Heart left ventricle (tissue), 16 donors: ENCODE measurements around the gene POU6F2. TPM values are rescaled to one million over a fixed set of nuclear protein-coding genes. Genes with fewer than 3 reads are reported as not detected.
"Not testable (repeated sequence)": the region's sequence is repeated elsewhere in the genome, so short reads cannot be mapped to it uniquely, and the experiment has no call there.

Experiments
- ATAC-seq, 4 donors: fragments of 200-7000 bp; cut with Tn5 transposase; one replicate each; pipeline ENCODE4 v1.9.1; 2020 to 2022; ENCODE audit warnings: moderate library complexity in 4 of 4, mild to moderate bottlenecking in 3 of 4, moderate number of reproducible peaks in 1 of 4
- DNase-seq, 5 donors: peaks; one replicate each; pipeline ENCODE4 v3.0.0-alpha.2; 2020
- H3K27ac ChIP-seq, 12 donors: fragments of 200-600 bp; sonication (generic) in 4 of 12; one replicate each; pipeline versions ENCODE4 v1.5.0 to v1.8.0; 2016 to 2022; ENCODE audit warnings: mild to moderate bottlenecking in 2 of 12
- H3K27me3 ChIP-seq, 9 donors: fragments of 200-600 bp; sonication (generic) in 2 of 9; one replicate each; pipeline versions ENCODE4 v1.5.1 to v1.8.0; 2016 to 2022; ENCODE audit warnings: mild to moderate bottlenecking in 3 of 9
- H3K36me3 ChIP-seq, 9 donors: fragments of 200-600 bp; sonication (generic) in 2 of 9; one replicate each; pipeline versions ENCODE4 v1.5.0 to v1.8.0; 2018 to 2022; ENCODE audit warnings: mild to moderate bottlenecking in 2 of 9
- H3K4me1 ChIP-seq, 12 donors: fragments of 200-600 bp; sonication (generic) in 4 of 12; one replicate each; pipeline versions ENCODE4 v1.5.0 to v1.8.0; 2016 to 2022; ENCODE audit warnings: mild to moderate bottlenecking in 3 of 12
- H3K4me3 ChIP-seq, 12 donors: fragments of 200-600 bp; sonication (generic) in 4 of 12; one replicate each; pipeline versions ENCODE4 v1.5.0 to v1.8.0; 2017 to 2022; ENCODE audit warnings: mild to moderate bottlenecking in 9 of 12, moderate library complexity in 4 of 12
- H3K9me3 ChIP-seq, 12 donors: fragments of 200-600 bp; sonication (generic) in 4 of 12; one replicate each; pipeline versions ENCODE4 v1.5.0 to v1.8.0; 2016 to 2022; ENCODE audit warnings: mild to moderate bottlenecking in 1 of 12
- POLR2A ChIP-seq, 2 donors: fragments of 450-650 bp; IDR thresholded peaks; one replicate each; pipeline ENCODE4 v1.6.1; 2017; ENCODE audit warnings: antibody characterized with exemption in 2 of 2, mild to moderate bottlenecking in 2 of 2, moderate library complexity in 2 of 2
- WGBS, 4 donors: extraction: QIAGEN DNeasy Blood & Tissue Kit in 2 of 4; methylation state at CpG; one replicate each; pipeline versions ENCODE4 v1.1.5 to v1.1.7; 2013 to 2018; 5-methylcytosine and 5-hydroxymethylcytosine counted together
- intact Hi-C, 10 donors: fragments of 100-400 bp; cut with DNase I; formaldehyde crosslinking; loops; one replicate each; pipeline versions ENCODE4 v1.11.1 to v1.14.2; 2022
- polyA plus RNA-seq, 2 donors: library from polyadenylated mRNA; stranded (reverse); fragments of 200-250 nt; gene quantifications; one replicate each; pipeline ENCODE4 v1.2.3, GENCODE V29; 2013
- total RNA-seq, 9 donors: library from RNA; depleted of rRNA in 2 of 9; stranded (reverse); fragments of >200 nt in 2 of 9; fragmentation: NEBNext Ultra II Directional in 3 of 9; extraction: Animal tissue kit (Norgen Biotek cat#: 25700) in 3 of 9; gene quantifications; one replicate each; pipeline versions ENCODE4 v1.1.0 to v1.2.4, GENCODE V29; 2016 to 2023
- TF ChIP-seq, protein P1 (sequence below), 12 donors: fragments of 200-600 bp; sonication (generic) in 4 of 12; IDR thresholded peaks; one replicate each; pipeline versions ENCODE4 v1.5.0 to v1.8.0; 2018 to 2022; ENCODE audit warnings: antibody characterized with exemption in 12 of 12, mild to moderate bottlenecking in 5 of 12
- donor health status: ischemic (EF 13 %, LVEDD 7.1; RV severe dilation, severe dysfunction).
- donor health status: healthy with polysubstance abuse.
- donor health status: DM: no; HTN: yes; CAD: no.
- donor health status: DM: no; HTN: no; CAD: no.
- donor health status: ischemic (EF 25% LVEDD 6.9; RV normal size, moderate dysfunction).
- donor health status: ischemic (EF 25% LVEDD 5.7; RV mildly dilated, moderate dysfunction).
- donor health status: healthy.
- donor health status: DM: yes; HTN: yes; CAD: no.
- donor health status: ischemic (EF 35%, LVEDD 5.7; RV mildly dilated, moderate dysfunction).
- donor health status: nonischemic (EF 11% LVEDD 7.7; RV severe dilation, severe dysfunction).
- donor health status: DM: yes; HTN: yes; CAD: no.
- donor health status: PGD.
- donor health status: ischemic (EF 29% LVEDD 5.4; RV normal size, mild dysfunction).
- donor health status: nonischemic (EF 23%, LVEDD 6.1; RV moderate dilation, normal function).

The POU6F2 gene
- total and polyA plus RNA-seq, 11 donors: 0.03 to 1.2 (median 0.38) TPM; not detected in 2

DNA sequence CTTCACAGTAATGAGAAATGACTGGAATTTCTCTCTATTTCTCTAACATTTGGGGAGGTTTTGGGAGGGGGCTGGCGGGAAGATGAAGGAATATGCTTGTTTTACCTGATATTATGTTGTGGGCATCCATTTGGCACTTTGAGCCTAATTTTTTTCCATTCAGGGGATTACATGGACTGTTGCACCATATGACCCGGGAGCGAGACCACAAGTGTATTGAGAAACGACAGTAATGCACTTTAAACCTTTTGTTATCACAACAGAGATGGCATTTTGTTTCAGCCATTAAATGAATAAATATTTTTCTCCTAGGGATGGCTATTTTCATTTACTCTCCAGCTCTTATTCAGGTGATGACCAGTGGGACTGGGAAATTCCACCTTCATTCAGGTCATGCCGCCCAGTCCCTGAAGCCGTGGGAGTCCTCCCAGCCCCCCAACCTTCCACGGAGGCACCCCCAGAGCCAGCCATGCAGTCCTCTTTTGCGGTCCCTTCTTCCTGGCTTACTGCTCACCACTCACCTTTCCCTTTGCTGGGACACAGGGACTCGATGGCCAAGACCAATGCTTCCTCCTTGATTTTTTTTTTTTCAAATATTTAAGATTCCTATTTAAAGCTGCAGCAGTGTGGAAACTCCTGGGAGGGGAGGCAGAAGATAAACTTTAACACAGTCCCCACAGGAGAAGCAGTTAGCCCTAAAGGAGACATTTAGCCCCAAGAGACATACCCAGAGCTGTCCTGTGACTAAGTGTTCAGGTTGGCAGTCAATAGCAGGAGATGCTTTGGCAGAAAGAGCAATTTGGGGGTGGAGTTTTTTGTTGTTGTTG is 397.6 kb downstream of the POU6F2 start:
- no peak for TF ChIP-seq POLR2A (IDR thresholded peaks at IDR 0.05)
- TF ChIP-seq, protein P1, sequence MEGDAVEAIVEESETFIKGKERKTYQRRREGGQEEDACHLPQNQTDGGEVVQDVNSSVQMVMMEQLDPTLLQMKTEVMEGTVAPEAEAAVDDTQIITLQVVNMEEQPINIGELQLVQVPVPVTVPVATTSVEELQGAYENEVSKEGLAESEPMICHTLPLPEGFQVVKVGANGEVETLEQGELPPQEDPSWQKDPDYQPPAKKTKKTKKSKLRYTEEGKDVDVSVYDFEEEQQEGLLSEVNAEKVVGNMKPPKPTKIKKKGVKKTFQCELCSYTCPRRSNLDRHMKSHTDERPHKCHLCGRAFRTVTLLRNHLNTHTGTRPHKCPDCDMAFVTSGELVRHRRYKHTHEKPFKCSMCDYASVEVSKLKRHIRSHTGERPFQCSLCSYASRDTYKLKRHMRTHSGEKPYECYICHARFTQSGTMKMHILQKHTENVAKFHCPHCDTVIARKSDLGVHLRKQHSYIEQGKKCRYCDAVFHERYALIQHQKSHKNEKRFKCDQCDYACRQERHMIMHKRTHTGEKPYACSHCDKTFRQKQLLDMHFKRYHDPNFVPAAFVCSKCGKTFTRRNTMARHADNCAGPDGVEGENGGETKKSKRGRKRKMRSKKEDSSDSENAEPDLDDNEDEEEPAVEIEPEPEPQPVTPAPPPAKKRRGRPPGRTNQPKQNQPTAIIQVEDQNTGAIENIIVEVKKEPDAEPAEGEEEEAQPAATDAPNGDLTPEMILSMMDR (IDR thresholded peaks at IDR 0.05): no peak
- no peak for ATAC-seq
- no peaks in the 10 kb centered on the region for H3K4me1 ChIP-seq
- no peak overlapping the region for H3K4me3 ChIP-seq
- peaks cover 0 to 5% (median 0%) of the 10 kb centered on the region in 12 donors for H3K9me3 ChIP-seq
- no peak for DNase-seq
- H3K36me3 ChIP-seq: no peaks in the 10 kb centered on the region
- peaks cover 0 to 4% (median 0%) of the 10 kb centered on the region in 9 donors for H3K27me3 ChIP-seq
- 61 to 69% (median 64%) methylated on average over 9 of the region's 9 CpGs for WGBS, 4 donors
- intact Hi-C loops: no loop called here
- no peak overlapping the region for H3K27ac ChIP-seq

GRCh38 chr7:39375874-39376190 is 398.1 kb downstream of the POU6F2 start:
- Histone ChIP-seq H3K9me3 (peaks cover 0 to 5% (median 0%) of the 10 kb centered on the region in 12 donors), H3K36me3 (no peaks in the 10 kb centered on the region), H3K4me3 (no peak overlapping the region), H3K27me3 (peaks cover 0 to 4% (median 0%) of the 10 kb centered on the region in 9 donors), H3K4me1 (no peaks in the 10 kb centered on the region), H3K27ac (no peak overlapping the region)
- DNase-seq (no peak), ATAC-seq (no peak)
- TF ChIP-seq, protein P1 (IDR thresholded peaks at IDR 0.05): no peak
- TF ChIP-seq POLR2A (IDR thresholded peaks at IDR 0.05): no peak
- intact Hi-C loops: no loop called here

GRCh38 chr7:39376881-39377280 is 399.2 kb downstream of the POU6F2 start:
- H3K4me1 ChIP-seq, intact Hi-C loops, DNase-seq, H3K27ac ChIP-seq, ATAC-seq, H3K27me3 ChIP-seq, H3K9me3 ChIP-seq, H3K4me3 ChIP-seq, H3K36me3 ChIP-seq: not testable (repeated sequence)
- WGBS, 4 donors: 94 to 98% (median 95%) methylated on average over 5 of the region's 5 CpGs

DNA sequence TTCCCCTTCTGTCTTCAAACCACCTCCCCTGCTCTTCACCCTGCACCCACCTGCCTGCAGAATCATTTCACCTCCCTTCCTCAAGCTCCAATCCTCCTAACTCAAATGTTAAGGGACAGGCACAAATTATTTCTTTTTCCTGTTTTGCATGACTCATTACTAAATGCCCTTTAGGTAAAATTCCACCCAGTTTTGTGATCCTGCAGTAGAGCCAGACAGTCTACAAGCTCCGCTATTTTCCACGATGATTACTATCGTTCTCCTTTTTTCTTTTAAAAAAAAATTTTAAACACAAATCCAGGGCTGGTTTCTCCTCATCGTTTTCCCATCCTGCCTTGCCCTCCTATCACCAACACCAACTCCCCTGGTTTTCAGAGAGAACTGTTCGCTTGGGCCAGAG is 401.7 kb downstream of the POU6F2 start:
- Histone ChIP-seq H3K27ac (no peak overlapping the region), H3K36me3 (no peaks in the 10 kb centered on the region), H3K27me3 (peaks cover 0 to 4% (median 0%) of the 10 kb centered on the region in 9 donors), H3K9me3 (no peaks in the 10 kb centered on the region), H3K4me1 (no peaks in the 10 kb centered on the region), H3K4me3 (no peak overlapping the region)
- TF ChIP-seq, protein P1 (IDR thresholded peaks at IDR 0.05): no peak
- TF ChIP-seq POLR2A (IDR thresholded peaks at IDR 0.05): no peak
- intact Hi-C loops: no loop called here
- no peak for DNase-seq
- no peak for ATAC-seq
- WGBS, 4 donors: 81 to 87% (median 83%) methylated on average over 5 of the region's 5 CpGs

GRCh38 chr7:39383136-39383535 is 405.4 kb downstream of the POU6F2 start:
- Histone ChIP-seq H3K27ac (no peak overlapping the region), H3K27me3 (no peaks in the 10 kb centered on the region), H3K4me3 (no peak overlapping the region), H3K4me1 (no peaks in the 10 kb centered on the region), H3K9me3 (no peaks in the 10 kb centered on the region), H3K36me3 (no peaks in the 10 kb centered on the region)
- TF ChIP-seq POLR2A (IDR thresholded peaks at IDR 0.05): no peak
- TF ChIP-seq, protein P1 (IDR thresholded peaks at IDR 0.05): no peak
- 53 to 67% (median 59%) methylated on average over 1 of the region's 1 CpG for WGBS, 4 donors
- DNase-seq (no peak), ATAC-seq (no peak)
- intact Hi-C loops: no loop called here
